AG08396 (cell line): Measurements from ENCODE around the gene PTPRN2.

Source experiments
- DNase-seq: peaks from one replicate; pipeline ENCODE4 v3.0.0; 2012; ENCODE audit warnings: low spot score, mixed read lengths

The PTPRN2 gene

DNA sequence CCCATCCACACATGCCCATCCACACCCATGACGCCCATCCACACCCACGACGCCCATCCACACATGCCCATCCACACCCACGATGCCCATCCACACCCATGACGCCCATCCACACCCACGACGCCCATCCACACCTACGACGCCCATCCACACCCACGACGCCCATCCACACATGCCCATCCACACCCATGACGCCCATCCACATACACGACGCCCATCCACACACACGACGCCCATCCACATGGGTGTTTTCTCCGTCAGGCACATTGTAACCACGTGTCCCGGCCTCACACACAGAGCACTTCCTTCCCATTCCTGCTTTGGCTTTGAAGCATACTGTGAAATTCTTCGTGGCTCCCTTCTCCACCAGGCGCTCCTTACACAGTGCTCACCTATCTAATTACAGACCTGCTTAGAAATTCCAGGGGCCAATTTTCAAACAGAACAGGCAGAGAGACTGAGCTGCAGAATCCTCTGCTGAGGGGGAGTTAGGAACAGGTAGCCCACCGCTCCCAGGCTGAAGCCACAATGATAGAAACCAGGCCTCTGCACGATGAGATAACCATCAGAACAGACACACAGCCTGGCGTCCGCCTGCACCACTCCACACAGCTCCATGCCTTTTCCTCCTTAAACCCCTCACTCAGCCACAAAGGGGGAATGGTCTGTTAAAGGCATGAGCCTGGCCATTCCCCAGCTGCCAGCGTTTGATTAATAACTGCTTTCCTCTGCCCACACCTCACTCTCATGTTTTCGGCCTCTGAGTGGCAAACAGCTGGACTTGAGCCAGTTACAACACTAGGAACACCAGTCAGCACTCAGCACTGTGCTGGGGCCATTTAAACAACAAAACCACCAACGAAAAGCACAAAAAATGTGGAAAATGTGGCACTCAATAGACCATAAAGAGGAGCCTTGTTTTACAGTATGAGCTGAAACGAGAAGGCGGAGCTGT, 501.6 kb downstream of the PTPRN2 start:
- no peak for DNase-seq

DNA sequence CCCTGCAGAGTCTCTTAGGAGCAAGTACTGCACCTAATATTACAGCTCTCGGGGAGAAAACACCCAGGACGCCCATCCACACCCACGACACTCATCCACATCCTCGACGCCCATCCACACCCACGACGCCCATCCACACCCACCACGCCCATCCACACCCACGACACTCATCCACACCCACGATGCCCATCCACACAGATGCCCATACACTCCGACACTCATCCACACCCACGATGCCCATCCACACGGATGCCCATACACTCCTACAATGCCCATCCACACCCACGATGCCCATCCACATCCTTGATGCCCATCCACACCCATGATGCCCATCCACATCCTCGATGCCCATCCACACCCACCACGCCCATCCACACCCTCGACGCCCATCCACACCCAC, 503.1 kb downstream of the PTPRN2 start:
- no peak for DNase-seq

DNA sequence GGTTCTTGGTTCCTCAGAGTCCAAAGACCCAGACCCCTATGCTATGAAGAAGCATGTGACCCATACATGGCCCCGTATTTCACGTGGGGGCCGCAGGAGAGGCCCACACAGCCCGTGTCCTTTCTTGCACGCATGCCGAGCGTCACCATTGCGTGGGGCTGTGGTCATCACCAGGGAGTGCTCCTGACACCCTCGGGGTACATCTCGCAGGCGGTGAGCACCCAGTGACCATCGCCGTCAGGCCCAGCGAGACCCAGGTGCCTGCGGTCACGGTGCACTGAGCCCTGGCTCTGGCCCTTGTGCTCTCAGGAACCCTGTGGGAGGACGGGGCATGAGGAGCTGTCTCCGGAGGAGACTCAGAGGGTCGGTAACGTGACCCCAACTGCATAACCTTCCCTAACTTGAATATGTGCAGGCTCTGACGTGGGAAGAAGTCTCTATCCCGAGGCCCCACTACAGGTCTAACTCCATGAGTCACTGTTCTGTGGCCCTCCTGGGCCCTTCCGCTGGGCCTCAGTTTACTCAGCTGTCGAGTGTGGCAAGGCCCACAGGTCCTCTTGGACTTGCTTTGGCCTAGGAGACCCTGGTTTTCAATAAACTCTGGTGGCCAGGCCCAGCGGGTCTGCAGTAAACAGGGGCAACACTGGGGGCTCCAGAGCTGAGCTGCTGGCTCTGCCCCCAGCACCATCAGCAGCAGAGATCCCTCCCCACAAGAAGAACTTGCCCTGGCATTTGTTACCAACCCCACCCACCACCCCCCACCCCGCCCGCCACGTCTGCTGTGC, 503.9 kb downstream of the PTPRN2 start:
- no peak for DNase-seq

DNA sequence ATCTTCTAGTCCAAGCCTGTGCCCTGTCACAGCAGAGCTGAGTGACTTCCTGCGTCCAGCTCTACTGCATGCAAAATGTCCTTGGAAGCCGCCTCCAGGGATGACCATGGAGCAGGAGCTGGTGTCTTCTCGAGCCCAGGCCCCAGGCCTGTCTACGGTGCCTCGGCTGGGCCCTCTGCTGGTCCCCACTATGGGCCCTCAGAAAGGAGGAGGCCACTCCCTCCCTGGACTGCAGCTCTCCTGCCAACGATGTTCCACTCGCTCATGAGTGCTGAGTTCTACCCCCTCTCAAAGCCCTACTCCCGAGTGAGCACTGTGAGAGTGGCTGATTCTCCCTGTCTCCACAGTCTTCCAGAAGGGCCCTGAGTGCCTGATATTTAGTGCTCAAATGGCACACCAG, 504.9 kb downstream of the PTPRN2 start:
- DNase-seq: no peak

DNA sequence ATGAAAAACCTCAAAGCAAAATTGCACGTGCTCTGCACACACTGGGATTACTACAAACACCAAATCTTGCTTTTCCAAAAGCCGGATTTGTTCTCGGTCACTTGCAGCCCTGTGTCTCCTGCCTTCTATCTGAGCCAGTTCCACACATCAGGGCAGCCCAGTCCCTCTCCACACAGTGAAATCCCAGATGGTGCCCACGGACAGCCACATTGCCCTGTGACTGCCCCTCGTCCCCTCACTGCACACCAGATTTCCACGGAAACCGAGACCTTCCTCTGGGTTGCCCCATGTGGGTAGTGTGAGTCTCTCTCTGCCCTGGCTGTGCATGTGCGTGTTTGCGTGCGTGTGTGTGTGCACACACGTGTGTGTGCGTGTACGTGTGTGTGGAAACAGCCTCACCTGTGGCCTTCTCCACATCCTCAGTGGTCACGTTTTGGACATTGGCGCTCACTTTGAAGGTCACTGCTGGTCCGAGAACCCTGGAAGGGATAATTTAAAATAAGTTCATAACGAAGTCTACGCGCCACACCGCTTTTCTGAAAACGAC, 506.7 kb downstream of the PTPRN2 start:
- DNase-seq: no peak

DNA sequence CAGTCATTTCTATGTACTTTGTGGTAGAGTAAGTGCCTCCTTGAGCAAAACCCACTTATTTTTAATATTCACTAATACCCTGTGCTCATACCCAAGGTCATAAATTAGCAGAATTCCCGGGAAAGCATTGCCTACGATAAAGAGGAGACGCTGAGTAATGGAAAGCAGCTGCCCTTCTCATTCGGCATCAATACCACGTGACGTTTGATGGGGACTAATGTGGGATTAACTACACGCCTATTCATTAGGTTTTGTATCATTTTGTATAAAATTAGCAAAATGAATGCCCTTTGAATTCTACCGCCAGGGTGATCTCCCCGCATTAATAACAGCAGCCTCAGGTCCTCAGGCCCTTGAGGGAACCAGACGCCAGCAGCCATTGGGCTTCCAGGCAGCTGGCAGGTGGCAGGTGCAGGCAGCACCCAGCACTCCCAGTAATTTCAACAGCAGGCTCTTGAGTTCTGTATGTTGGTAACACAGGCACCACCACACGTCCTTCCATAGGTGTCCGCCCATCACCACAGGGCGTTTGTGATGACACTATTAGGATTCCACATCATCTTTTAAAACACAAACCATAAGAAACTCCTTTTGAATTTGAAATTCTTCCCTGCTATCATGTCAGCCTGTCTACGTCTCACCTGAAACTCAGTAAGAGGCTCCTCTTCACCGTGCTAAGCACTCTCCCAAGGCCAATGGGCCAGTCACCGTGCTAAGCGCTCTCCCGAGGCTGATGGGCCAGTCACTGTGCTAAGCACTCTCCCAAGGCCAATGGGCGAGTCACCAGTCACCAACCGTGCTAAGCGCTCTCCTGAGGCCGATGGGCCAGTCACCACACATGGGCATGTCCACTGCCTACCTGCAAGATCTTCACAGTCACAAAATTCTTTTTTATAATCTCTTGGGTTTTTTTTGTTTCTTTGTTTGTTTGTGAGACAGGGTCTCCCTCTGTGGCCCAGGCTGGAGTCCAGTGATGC, 509.4 kb downstream of the PTPRN2 start:
- DNase-seq: no peak

DNA sequence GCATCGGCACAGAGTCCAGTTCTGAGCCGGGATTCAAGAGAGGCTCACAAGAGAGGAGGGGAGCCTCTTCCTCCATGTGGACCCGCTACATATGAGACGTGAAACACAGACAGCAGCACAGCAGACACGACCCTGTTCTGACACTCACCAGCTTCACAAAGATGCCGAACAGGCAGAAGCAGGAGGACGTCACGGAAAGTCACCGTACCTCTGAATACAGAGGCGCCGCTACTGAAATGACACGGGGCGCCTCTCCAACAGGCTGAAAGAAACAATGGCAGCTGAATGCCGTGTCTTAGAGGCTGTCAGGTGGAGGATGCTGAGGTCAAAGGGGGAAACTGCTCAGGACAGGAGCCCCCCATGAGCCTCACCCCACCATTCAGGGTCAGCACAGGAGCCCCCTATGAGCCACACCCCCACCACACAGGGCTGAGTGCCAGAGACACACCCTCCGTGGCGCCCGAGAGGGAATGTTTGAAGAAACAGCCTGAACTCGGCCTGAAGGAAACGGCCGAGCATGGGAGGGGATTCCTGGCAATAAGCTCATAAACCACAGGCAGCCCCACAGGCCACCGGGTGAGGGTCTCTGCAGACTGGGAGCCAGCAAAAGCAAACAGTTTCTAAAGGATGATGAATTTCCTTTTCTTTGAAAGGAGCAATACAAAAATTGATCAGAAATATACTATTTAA, 510.3 kb downstream of the PTPRN2 start:
- DNase-seq: no peak

DNA sequence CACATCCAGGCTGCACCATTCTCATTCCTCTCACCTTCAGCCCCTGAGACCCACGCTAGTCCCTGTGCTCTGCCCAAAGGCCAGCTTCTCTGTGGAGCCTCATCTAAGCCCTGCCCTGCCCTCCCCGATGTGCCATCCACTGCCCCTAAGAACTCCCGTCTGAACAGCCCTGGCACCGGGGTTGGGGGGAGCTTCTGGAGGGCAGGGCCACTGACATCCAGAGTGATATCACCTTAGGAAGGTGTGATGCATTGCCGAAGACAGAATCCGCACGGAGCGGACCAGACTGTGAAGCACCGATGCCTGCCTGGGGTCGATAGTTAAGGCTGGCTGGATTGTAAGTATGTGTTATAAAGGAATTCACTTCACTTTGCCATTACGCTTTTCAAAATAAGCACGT, 511.0 kb downstream of the PTPRN2 start:
- DNase-seq: no peak

DNA sequence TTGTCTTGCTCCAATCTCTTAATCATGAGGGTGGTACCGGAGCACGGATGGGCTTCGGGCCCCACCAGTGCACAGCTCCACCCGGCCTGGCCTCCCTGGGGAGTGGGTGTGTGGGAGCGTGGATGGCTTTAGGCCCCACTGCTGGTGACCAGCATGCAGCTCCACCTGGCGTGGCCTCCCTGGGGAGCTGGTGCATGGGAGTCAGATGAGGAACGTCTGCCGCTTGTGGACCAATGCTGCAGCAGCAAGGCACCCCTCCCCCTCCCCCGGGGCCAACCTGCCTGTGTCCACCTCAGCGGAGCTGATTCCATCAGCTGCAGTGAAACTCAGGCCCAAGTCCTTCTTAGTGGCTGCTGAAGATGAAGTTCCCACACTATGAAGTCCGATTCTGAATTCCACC, 511.4 kb downstream of the PTPRN2 start:
- DNase-seq: no peak

DNA sequence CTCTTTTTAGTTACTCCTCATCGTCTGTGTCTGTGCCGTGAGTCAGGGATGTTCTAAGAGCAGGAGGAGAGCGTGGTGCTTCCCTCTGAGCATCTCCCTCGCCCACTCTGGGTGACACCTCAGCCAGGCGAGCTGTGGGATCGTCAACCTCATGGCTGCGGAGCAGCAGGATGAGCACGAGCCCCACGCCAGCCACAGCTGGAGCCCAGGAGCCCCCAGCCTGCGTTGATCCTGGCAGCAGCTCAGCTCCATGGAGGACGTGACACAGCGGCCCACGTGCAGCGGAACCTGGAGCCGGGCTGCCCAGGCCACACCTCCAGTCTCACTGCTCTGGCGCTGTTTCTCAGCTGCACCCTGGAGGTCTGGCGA, 512.0 kb downstream of the PTPRN2 start:
- no peak for DNase-seq

DNA sequence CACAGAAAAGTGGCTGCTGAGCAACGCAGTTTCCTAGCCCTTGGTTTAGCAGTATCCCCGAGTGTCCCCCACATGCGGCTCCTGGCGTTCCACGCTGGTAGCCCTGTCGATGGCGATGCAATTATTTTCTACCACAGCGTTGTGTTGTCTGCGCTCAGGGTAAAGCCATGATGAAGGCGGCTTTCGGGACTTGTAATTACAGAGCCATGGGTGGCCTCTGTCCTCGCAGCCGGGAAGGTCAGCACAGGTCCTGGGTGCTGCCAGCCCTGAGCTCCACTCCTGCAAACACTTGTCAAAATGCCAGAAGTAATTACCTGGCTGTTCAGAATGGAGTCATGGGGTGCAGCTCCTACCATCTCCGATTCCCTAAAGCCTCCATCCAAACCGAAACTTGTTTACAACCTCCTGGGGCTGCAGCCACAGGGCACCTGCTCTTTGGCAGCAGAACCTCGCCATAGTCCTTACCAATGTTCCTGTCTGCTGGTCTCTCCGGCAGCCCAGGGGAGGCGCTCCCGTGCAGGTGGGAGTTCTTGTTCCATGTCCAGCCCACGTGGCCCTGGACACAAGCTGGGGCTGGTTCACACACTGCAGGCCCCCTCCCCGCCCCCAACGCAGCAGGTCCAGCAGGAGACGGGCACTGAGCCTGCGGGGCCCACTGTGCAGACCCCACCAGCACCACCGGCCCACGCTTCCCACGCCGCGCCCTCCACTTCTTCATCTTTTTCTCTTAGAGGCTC, 512.6 kb downstream of the PTPRN2 start:
- no peak for DNase-seq

DNA sequence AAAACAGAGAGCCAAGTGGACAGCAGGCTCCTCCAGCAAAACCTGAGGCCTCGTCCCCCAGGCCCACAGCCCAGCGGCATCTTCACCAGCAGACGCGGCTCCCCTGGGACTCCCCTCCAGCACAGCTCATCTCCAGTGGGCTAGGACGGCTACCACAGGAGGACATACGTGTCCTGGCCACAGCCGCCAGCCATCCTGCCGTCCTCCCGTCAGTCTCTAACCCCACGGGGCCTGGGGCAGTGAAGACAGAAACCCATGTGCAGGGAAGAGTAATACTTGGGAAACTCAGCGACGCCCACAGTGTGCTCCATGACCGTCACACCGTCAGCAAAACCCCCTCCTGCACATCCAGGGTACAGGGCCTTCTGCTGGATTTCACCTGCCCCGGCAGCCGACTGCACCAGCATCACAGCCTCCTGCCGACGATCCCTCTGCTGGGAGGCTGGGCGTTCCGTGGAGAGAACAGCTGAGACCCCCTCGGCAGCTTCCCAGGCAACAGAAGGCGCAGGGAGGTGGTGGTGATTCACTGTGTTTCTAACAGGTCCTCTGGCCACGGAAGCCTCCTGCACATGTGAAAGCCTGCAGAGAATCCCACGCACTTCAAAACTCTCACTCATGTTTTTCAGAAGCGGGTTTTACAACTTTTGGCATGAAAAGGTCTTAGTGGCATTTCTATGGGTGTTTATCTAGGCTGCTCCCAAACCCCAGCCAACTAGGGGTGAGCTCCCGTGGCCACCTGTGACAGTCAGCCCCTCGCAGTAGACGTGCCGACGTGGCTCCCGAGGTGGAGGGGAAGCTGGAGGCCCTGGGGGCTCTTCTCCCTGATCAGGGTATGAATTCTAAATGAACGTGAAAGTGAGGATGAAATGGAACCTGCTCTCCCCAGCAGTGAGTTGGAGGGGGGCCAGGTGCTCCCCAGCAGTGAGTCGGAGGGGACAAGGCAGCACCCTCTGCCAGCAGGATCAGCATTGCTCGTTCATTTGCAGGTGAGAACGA, 513.5 kb downstream of the PTPRN2 start:
- no peak for DNase-seq

DNA sequence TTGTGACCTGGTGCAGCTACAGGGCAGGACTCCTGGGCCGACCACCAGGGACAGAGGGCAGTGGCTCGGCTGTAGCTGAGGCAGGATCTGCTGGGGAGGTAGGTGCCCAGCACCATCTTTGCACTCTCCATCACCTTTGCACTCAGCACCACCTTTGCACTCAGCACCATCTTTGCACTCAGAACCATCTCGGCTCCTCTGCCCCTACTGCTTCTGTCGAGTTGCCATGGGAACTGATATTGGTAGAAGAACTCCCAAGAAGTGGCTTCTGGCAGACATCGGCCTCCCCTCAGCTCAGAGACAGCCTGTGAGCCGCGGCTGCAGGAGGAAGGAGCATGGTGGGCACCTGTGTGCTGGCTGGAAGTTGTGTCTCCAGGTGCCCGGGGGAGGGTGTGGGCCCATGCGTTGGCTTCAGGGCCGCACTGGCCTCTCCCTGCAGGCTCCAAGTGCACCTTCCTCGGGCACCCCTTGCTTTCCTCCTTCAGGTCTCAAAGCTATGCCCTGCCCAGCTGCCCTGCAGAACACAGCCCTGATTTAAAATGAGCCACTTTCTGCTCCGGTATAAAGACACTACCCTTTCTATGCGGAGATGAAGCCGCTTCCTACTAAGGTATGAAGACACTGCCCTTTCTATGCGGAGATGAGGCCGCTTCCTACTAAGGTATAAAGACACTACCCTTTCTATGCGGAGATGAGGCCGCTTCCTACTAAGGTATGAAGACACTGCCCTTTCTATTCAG, 514.5 kb downstream of the PTPRN2 start:
- no peak for DNase-seq

DNA sequence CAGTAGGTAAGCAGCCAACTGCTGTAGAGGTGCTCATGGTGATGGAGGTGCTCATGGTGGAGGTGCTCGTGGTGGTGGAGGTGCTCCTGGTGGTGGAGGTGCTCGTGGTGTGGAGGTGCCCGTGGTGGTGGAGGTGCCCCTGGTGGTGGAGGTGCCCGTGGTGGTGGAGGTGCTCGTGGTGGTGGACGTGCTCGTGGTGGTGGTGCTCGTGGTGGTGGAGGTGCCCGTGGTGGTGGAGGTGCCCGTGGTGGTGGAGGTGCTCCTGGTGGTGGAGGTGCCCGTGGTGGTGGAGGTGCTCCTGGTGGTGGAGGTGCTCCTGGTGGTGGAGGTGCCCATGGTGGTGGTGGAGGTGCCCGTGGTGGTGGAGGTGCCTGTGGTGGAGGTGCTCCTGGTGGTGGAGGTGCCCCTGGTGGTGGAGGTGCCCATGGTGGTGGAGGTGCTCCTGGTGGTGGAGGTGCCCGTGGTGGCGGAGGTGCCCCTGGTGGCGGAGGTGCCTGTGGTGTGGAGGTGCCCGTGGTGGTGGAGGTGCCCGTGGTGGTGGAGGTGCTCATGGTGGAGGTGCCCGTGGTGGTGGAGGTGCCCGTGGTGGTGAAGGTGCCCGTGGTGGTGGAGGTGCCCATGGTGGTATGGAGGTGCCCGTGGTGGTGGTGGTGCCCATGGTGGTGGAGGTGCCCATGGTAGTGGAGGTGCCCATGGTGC, 517.3 kb downstream of the PTPRN2 start:
- DNase-seq: no peak

DNA sequence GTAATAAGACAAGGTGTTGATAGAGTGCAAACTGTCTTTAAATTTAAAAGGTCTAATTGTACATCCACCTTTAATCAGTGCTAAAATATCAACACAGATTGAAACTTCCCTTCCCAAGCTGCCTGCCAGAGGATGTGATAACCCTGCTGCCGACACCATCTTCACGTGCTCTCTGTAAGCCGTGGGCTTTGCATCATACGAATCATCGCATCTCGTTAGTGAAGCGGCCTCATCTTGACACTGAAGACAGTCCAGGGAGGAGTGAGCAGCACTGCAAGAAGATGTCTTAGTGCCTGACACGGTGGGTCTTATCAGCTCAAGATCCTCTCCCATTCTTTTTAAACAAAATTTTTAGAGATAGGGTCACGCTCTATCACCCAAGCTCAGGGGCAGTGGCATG, 518.8 kb downstream of the PTPRN2 start:
- DNase-seq: no peak

DNA sequence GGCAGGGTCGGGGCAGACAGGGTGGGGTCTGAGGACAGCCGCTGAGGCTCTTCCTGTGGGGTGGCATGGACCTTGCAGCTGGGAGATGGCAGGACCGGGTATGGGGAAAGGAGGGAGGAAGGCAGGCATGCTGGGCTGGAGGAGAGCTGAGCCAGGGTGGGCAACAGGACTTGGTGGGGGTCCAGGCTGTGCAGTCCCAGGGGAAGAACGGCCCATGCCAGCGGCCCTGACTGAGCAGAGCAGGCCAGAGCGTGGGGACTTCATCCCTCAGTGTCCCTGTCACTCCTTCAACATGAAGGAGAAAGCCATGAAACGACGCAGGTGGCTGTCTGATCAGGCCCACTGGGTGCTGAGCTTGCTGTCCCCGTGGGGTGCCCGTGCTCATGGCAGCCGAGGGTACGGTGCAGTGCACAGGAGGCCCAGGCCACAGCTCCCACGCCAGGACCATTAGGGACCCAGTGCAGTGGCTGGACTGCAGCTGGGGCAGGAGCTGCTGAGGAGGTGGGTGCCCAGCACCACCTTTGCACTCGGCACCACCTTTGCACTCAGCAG, 519.6 kb downstream of the PTPRN2 start:
- DNase-seq: no peak

DNA sequence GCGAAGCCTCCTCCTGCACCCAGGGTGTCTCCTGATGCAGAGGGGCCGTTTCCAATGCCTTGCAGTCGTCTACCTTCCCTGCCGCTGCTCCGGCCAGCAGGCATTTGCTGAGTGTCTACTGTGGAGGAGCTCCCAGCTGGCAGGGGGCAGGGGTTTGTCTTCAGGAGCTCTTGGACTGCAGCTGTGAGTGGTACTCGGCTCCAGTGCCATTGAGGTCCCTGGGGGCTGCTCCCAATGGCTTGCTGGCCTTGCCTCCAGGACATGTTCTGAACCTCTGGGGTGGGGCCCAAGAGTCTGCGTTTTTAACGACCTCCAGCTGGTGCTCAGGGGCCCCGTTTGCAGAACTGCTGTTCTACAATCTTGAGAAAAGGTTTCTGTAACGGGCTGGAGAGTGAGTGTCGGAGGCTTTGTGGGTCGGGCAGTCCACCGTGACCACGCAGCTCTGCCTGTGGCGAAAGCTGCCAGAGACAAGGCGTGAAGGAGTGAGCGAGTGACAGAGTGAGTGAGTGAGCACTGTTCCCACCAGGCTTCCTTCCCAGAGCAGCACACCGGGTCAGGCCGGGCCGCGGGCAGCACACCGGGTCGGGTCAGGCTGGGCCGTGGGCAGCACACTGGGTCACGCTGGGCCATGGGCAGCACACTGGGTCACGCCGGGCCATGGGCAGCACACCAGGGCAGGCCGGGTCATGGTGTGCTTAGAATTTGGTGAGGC, 520.2 kb downstream of the PTPRN2 start:
- no peak for DNase-seq
